Central memory CD4-positive, alpha-beta T cell (primary cell): ENCODE measurements around the gene APH1B.
A peak's percentile ranks its signal among the peaks of the same experiment; 100 is the strongest.

ENCODE experiments used
- DNase-seq: peaks from one replicate; pipeline ENCODE4 v3.0.0; 2022

The APH1B gene

GRCh38 chr15:63254991-63255390 is 22.4 kb upstream of the APH1B start:
- no peak for DNase-seq

GRCh38 chr15:63255489-63255990 is 21.9 kb upstream of the APH1B start:
- DNase-seq, result no peak

GRCh38 chr15:63256433-63257274 is 20.8 kb upstream of the APH1B start:
- DNase-seq, result no peak

- no peak for DNase-seq
These were observed 18.7 kb upstream of the APH1B start for GRCh38 chr15:63258658-63259057.

- DNase-seq, result no peak
These were observed 16.6 kb upstream of the APH1B start for GRCh38 chr15:63260791-63261190.

GRCh38 chr15:63261311-63261710 is 16.1 kb upstream of the APH1B start:
- DNase-seq, result no peak

- DNase-seq, result no peak
These were observed 13.9 kb upstream of the APH1B start for GRCh38 chr15:63263519-63263918.

- DNase-seq, result no peak
These were observed 12.6 kb upstream of the APH1B start for GRCh38 chr15:63264688-63265293.

- DNase-seq, result no peak
These were observed 3.0 kb upstream of the APH1B start for GRCh38 chr15:63274427-63274826.

GRCh38 chr15:63276342-63277037 is 915 bp upstream of the APH1B start:
- no peak for DNase-seq

- DNase-seq, result no peak
These were observed 570 bp downstream of the APH1B start for GRCh38 chr15:63277893-63278456.

- DNase-seq, result no peak
These were observed 5.7 kb downstream of the APH1B start for GRCh38 chr15:63283126-63283525.

- no peak for DNase-seq
These were observed 6.9 kb downstream of the APH1B start for GRCh38 chr15:63284335-63284734.

- no peak for DNase-seq
These were observed 9.7 kb downstream of the APH1B start for GRCh38 chr15:63287109-63287508.

GRCh38 chr15:63288342-63288741 is 10.9 kb downstream of the APH1B start:
- no peak for DNase-seq

GRCh38 chr15:63288778-63289378 is 11.5 kb downstream of the APH1B start:
- peak; percentile 35 for DNase-seq

GRCh38 chr15:63291507-63291906 is 14.1 kb downstream of the APH1B start:
- no peak for DNase-seq

GRCh38 chr15:63292241-63292640 is 14.8 kb downstream of the APH1B start:
- DNase-seq, result no peak

- no peak for DNase-seq
These were observed 15.4 kb downstream of the APH1B start for GRCh38 chr15:63292771-63293170.

GRCh38 chr15:63294359-63294758 is 17.0 kb downstream of the APH1B start:
- DNase-seq, result no peak

- no peak for DNase-seq
These were observed 17.9 kb downstream of the APH1B start for GRCh38 chr15:63295341-63295740.

- DNase-seq, result no peak
These were observed 18.8 kb downstream of the APH1B start for GRCh38 chr15:63296195-63296594.
